ENCODE results near the gene ELK4.

The ELK4 gene

GRCh38 chr1:205662135-205662738, 30.4 kb upstream of the ELK4 start:
- Histone ChIP-seq H3K36me3 (ENCODE audit: insufficient read depth, low read length) (no peaks in the 10 kb centered on the region), H3K27ac (ENCODE audit: low read depth, low read length) (no peak overlapping the region), H3K4me1 (ENCODE audit: insufficient read depth, low read length) (peaks cover 5% of the 10 kb centered on the region), H3K27me3 (ENCODE audit: control insufficient read depth in 1 of 2, insufficient read depth in 2 of 2, low read length in 2 of 2) (no peaks in the 10 kb centered on the region), H3K4me3 (ENCODE audit: low read depth in 1 of 2, low read length in 2 of 2) (no peak overlapping the region), H3K9ac (ENCODE audit: low read length) (no peak overlapping the region), H3K9me3 (ENCODE audit: low read length) (no peaks in the 10 kb centered on the region)

- Histone ChIP-seq H3K27me3 (ENCODE audit: control insufficient read depth in 1 of 2, insufficient read depth in 2 of 2, low read length in 2 of 2) (no peaks in the 10 kb centered on the region), H3K4me1 (ENCODE audit: insufficient read depth, low read length) (peaks cover 5% of the 10 kb centered on the region), H3K36me3 (ENCODE audit: insufficient read depth, low read length) (no peaks in the 10 kb centered on the region), H3K9ac (ENCODE audit: low read length) (no peak overlapping the region), H3K9me3 (ENCODE audit: low read length) (no peaks in the 10 kb centered on the region), H3K27ac (ENCODE audit: low read depth, low read length) (no peak overlapping the region), H3K4me3 (ENCODE audit: low read depth in 1 of 2, low read length in 2 of 2) (no peak overlapping the region)
Measured at GRCh38 chr1:205661429-205662134, 29.8 kb upstream of the ELK4 start.

GRCh38 chr1:205660361-205660760, 28.6 kb upstream of the ELK4 start:
- no peaks in the 10 kb centered on the region for H3K27me3 ChIP-seq (ENCODE audit: control insufficient read depth in 1 of 2, insufficient read depth in 2 of 2, low read length in 2 of 2)
- no peaks in the 10 kb centered on the region for H3K36me3 ChIP-seq (ENCODE audit: insufficient read depth, low read length)
- no peak overlapping the region for H3K4me3 ChIP-seq (ENCODE audit: low read depth in 1 of 2, low read length in 2 of 2)
- peaks cover 5% of the 10 kb centered on the region for H3K4me1 ChIP-seq (ENCODE audit: insufficient read depth, low read length)
- no peak overlapping the region for H3K9ac ChIP-seq (ENCODE audit: low read length)
- no peaks in the 10 kb centered on the region for H3K9me3 ChIP-seq (ENCODE audit: low read length)
- no peak overlapping the region for H3K27ac ChIP-seq (ENCODE audit: low read depth, low read length)

GRCh38 chr1:205658943-205659581, 27.3 kb upstream of the ELK4 start:
- H3K9me3 ChIP-seq (ENCODE audit: low read length) = no peaks in the 10 kb centered on the region
- H3K9ac ChIP-seq (ENCODE audit: low read length) = no peak overlapping the region
- no peak overlapping the region for H3K27ac ChIP-seq (ENCODE audit: low read depth, low read length)
- no peaks in the 10 kb centered on the region for H3K27me3 ChIP-seq (ENCODE audit: control insufficient read depth in 1 of 2, insufficient read depth in 2 of 2, low read length in 2 of 2)
- peaks cover 5% of the 10 kb centered on the region for H3K4me1 ChIP-seq (ENCODE audit: insufficient read depth, low read length)
- no peak overlapping the region for H3K4me3 ChIP-seq (ENCODE audit: low read depth in 1 of 2, low read length in 2 of 2)
- H3K36me3 ChIP-seq (ENCODE audit: insufficient read depth, low read length) = no peaks in the 10 kb centered on the region

- Histone ChIP-seq H3K27ac (ENCODE audit: low read depth, low read length) (no peak overlapping the region), H3K9me3 (ENCODE audit: low read length) (no peaks in the 10 kb centered on the region), H3K4me1 (ENCODE audit: insufficient read depth, low read length) (peaks cover 5% of the 10 kb centered on the region)
Measured at GRCh38 chr1:205656236-205656635, 24.4 kb upstream of the ELK4 start.

GRCh38 chr1:205652984-205653383, 21.2 kb upstream of the ELK4 start:
- Histone ChIP-seq H3K4me3 (ENCODE audit: low read depth in 1 of 2, low read length in 2 of 2) (no peak overlapping the region), H3K27ac (ENCODE audit: low read depth, low read length) (no peak overlapping the region), H3K4me1 (ENCODE audit: insufficient read depth, low read length) (peaks cover 8% of the 10 kb centered on the region), H3K36me3 (ENCODE audit: insufficient read depth, low read length) (no peaks in the 10 kb centered on the region), H3K27me3 (ENCODE audit: control insufficient read depth in 1 of 2, insufficient read depth in 2 of 2, low read length in 2 of 2) (no peaks in the 10 kb centered on the region), H3K9ac (ENCODE audit: low read length) (no peak overlapping the region), H3K9me3 (ENCODE audit: low read length) (no peaks in the 10 kb centered on the region)

More at GRCh38 chr1:205656236-205656635, 24.4 kb upstream of the ELK4 start:
- no peak overlapping the region for H3K4me3 ChIP-seq (ENCODE audit: low read depth in 1 of 2, low read length in 2 of 2)
- no peak overlapping the region for H3K9ac ChIP-seq (ENCODE audit: low read length)
- H3K27me3 ChIP-seq (ENCODE audit: control insufficient read depth in 1 of 2, insufficient read depth in 2 of 2, low read length in 2 of 2) = no peaks in the 10 kb centered on the region
- H3K36me3 ChIP-seq (ENCODE audit: insufficient read depth, low read length) = no peaks in the 10 kb centered on the region

- Histone ChIP-seq H3K27ac (ENCODE audit: low read depth, low read length) (no peak overlapping the region), H3K9ac (ENCODE audit: low read length) (no peak overlapping the region), H3K27me3 (ENCODE audit: control insufficient read depth in 1 of 2, insufficient read depth in 2 of 2, low read length in 2 of 2) (no peaks in the 10 kb centered on the region), H3K4me3 (ENCODE audit: low read depth in 1 of 2, low read length in 2 of 2) (no peak overlapping the region), H3K9me3 (ENCODE audit: low read length) (no peaks in the 10 kb centered on the region), H3K36me3 (ENCODE audit: insufficient read depth, low read length) (no peaks in the 10 kb centered on the region), H3K4me1 (ENCODE audit: insufficient read depth, low read length) (peaks cover 8% of the 10 kb centered on the region)
Measured at GRCh38 chr1:205650241-205650640, 18.4 kb upstream of the ELK4 start.

- Histone ChIP-seq H3K4me1 (ENCODE audit: insufficient read depth, low read length) (peaks cover 8% of the 10 kb centered on the region), H3K9ac (ENCODE audit: low read length) (no peak overlapping the region), H3K4me3 (ENCODE audit: low read depth in 1 of 2, low read length in 2 of 2) (no peak overlapping the region), H3K27me3 (ENCODE audit: control insufficient read depth in 1 of 2, insufficient read depth in 2 of 2, low read length in 2 of 2) (no peaks in the 10 kb centered on the region), H3K9me3 (ENCODE audit: low read length) (no peaks in the 10 kb centered on the region), H3K36me3 (ENCODE audit: insufficient read depth, low read length) (no peaks in the 10 kb centered on the region), H3K27ac (ENCODE audit: low read depth, low read length) (no peak overlapping the region)
Measured at GRCh38 chr1:205645519-205645918, 13.7 kb upstream of the ELK4 start.

- Histone ChIP-seq H3K27ac (ENCODE audit: low read depth, low read length) (no peak overlapping the region), H3K4me3 (ENCODE audit: low read depth in 1 of 2, low read length in 2 of 2) (no peak overlapping the region), H3K9ac (ENCODE audit: low read length) (no peak overlapping the region), H3K9me3 (ENCODE audit: low read length) (no peaks in the 10 kb centered on the region), H3K4me1 (ENCODE audit: insufficient read depth, low read length) (no peaks in the 10 kb centered on the region), H3K36me3 (ENCODE audit: insufficient read depth, low read length) (no peaks in the 10 kb centered on the region), H3K27me3 (ENCODE audit: control insufficient read depth in 1 of 2, insufficient read depth in 2 of 2, low read length in 2 of 2) (no peaks in the 10 kb centered on the region)
Measured at GRCh38 chr1:205642679-205643307, 11.0 kb upstream of the ELK4 start.

- H3K9me3 ChIP-seq (ENCODE audit: low read length) = no peaks in the 10 kb centered on the region
- no peaks in the 10 kb centered on the region for H3K36me3 ChIP-seq (ENCODE audit: insufficient read depth, low read length)
- H3K4me3 ChIP-seq (ENCODE audit: low read depth in 1 of 2, low read length in 2 of 2) = no peak overlapping the region
- H3K27me3 ChIP-seq (ENCODE audit: control insufficient read depth in 1 of 2, insufficient read depth in 2 of 2, low read length in 2 of 2) = no peaks in the 10 kb centered on the region
- H3K4me1 ChIP-seq (ENCODE audit: insufficient read depth, low read length) = no peaks in the 10 kb centered on the region
- no peak overlapping the region for H3K9ac ChIP-seq (ENCODE audit: low read length)
- no peak overlapping the region for H3K27ac ChIP-seq (ENCODE audit: low read depth, low read length)
Measured at GRCh38 chr1:205639567-205639966, 7.8 kb upstream of the ELK4 start.

- Histone ChIP-seq H3K27me3 (ENCODE audit: control insufficient read depth in 1 of 2, insufficient read depth in 2 of 2, low read length in 2 of 2) (no peaks in the 10 kb centered on the region), H3K4me3 (ENCODE audit: low read depth in 1 of 2, low read length in 2 of 2) (no peak overlapping the region), H3K9ac (ENCODE audit: low read length) (no peak overlapping the region), H3K9me3 (ENCODE audit: low read length) (no peaks in the 10 kb centered on the region), H3K36me3 (ENCODE audit: insufficient read depth, low read length) (no peaks in the 10 kb centered on the region), H3K4me1 (ENCODE audit: insufficient read depth, low read length) (peaks cover 2% of the 10 kb centered on the region), H3K27ac (ENCODE audit: low read depth, low read length) (no peak overlapping the region)
Measured at GRCh38 chr1:205637854-205638468, 6.2 kb upstream of the ELK4 start.

All from muscle layer of colon (tissue), 2 donors.